Kidney (tissue), 14 donors: Measurements from ENCODE around the gene AIF1L. TPM values are rescaled to one million over a fixed set of nuclear protein-coding genes. Genes with fewer than 3 reads are reported as not detected.

ENCODE experiments used
- DNase-seq, 5 donors: peaks; one replicate each; pipeline ENCODE4 v3.0.0-alpha.2; 2013 to 2020
- FAIRE-seq: peaks from 2 replicates; lab custom pipeline; 2012; peaks lifted over from hg19 to GRCh38; lab: Jason Lieb, UNC
- H3K27ac ChIP-seq, 2 donors: one replicate each; pipeline ENCODE4 v1.7.0; 2013; ENCODE audit warnings: low read depth in 2 of 2, low read length in 2 of 2, inconsistent platforms in 1 of 2
- H3K27me3 ChIP-seq: one replicate; pipeline ENCODE4 v1.7.1; 2013; ENCODE audit warnings: low read length, inconsistent platforms; ENCODE audit not compliant: control insufficient read depth, insufficient read depth
- H3K36me3 ChIP-seq, 3 donors: one replicate each; pipeline versions ENCODE4 v1.7.0 to v1.7.1; 2013; ENCODE audit warnings: low read length in 3 of 3, control low read depth in 1 of 3, inconsistent platforms in 1 of 3; ENCODE audit not compliant: insufficient read depth in 3 of 3, control insufficient read depth in 2 of 3
- H3K4me1 ChIP-seq, 3 donors: one replicate each; pipeline versions ENCODE4 v1.7.0 to v1.7.1; 2013; ENCODE audit warnings: low read length in 3 of 3, inconsistent platforms in 1 of 3, low read depth in 1 of 3; ENCODE audit not compliant: control insufficient read depth in 2 of 3, insufficient read depth in 2 of 3
- H3K4me3 ChIP-seq, 3 donors: one replicate each; pipeline versions ENCODE4 v1.7.0 to v1.8.1; 2013; ENCODE audit warnings: low read length in 3 of 3, control low read depth in 1 of 3, inconsistent platforms in 1 of 3
- H3K9ac ChIP-seq, 3 donors: one replicate each; pipeline versions ENCODE4 v1.7.0 to v1.7.1; 2013; ENCODE audit warnings: low read length in 3 of 3, control low read depth in 1 of 3, inconsistent platforms in 1 of 3
- H3K9me3 ChIP-seq, 3 donors: one replicate each; pipeline versions ENCODE4 v1.7.0 to v1.7.1; 2013; ENCODE audit warnings: low read length in 3 of 3, control low read depth in 1 of 3, inconsistent platforms in 1 of 3; ENCODE audit not compliant: control insufficient read depth in 2 of 3, insufficient read depth in 1 of 3
- intact Hi-C: fragments of 100-400 bp; cut with DNase I; formaldehyde crosslinking; loops from one replicate; pipeline ENCODE4 v1.11.1; 2022
- polyA plus RNA-seq: library from polyadenylated mRNA; stranded (reverse); fragments of 350-450 nt; fragmentation: Illumina TruSeq; extraction: RNeasy Lipid Tissue Mini Kit (QIAGEN cat#74804); gene quantifications from one replicate; pipeline ENCODE4 v1.2.3, GENCODE V29; 2014; ENCODE audit warnings: low read depth, low replicate concordance; ENCODE audit not compliant: insufficient read depth
- total RNA-seq: library from RNA; stranded (reverse); fragmentation: NEBNext Ultra II Directional; extraction: Animal tissue kit (Norgen Biotek cat#: 25700); gene quantifications from one replicate; pipeline ENCODE4 v1.2.1, GENCODE V29; 2021
- TF ChIP-seq, protein P1 (sequence below): IDR thresholded peaks from 3 replicates; pipeline ENCODE4 v1.5.1; 2012; ENCODE audit warnings: mild to moderate bottlenecking, moderate library complexity, borderline replicate concordance; ENCODE audit not compliant: insufficient read depth; ENCODE audit errors: extremely low read depth
- donor health status: control.
- donor health status: control.
- donor health status: control.
- donor health status: control.
- donor health status: control.
- donor health status: DM: yes; HTN: yes; CAD: no.
- donor health status: Normal renal cell carcinoma (clear cell type).

The AIF1L gene
- total and polyA plus RNA-seq, 2 donors from 2014 or later, result 397 to 439 TPM

DNA sequence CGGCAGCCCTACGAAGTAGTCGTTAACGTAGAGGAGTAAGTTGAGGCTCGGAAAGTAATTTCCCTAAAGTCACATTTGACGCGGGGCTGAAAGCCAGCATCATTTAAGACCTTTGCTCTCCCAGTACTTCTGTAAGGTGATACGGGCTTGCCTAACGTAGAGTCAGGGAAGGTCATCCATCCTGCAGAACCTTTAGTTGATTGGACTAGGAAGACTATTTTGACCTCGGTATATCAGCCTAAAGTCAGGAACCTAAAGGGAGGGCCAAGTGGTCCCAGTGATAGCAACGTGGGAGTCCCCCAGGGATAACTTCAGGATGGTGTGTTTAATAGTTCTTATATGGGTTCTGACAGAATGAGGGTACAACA is 29.7 kb downstream of the AIF1L start:
- Histone ChIP-seq H3K9me3 (no peaks in the 10 kb centered on the region), H3K36me3 (peaks cover 9 to 42% (median 14%) of the 10 kb centered on the region in 3 donors), H3K27me3 (no peaks in the 10 kb centered on the region), H3K4me3 (peak overlapping the region; percentile 92 to 98 (median 94)), H3K27ac (peak overlapping the region; percentile 41 to 89), H3K9ac (peak overlapping the region; percentile 59 to 95 (median 86)), H3K4me1 (peaks cover 4 to 25% (median 20%) of the 10 kb centered on the region in 3 donors)
- intact Hi-C loops, result no loop called here
- FAIRE-seq, result no peak
- TF ChIP-seq, protein P1, sequence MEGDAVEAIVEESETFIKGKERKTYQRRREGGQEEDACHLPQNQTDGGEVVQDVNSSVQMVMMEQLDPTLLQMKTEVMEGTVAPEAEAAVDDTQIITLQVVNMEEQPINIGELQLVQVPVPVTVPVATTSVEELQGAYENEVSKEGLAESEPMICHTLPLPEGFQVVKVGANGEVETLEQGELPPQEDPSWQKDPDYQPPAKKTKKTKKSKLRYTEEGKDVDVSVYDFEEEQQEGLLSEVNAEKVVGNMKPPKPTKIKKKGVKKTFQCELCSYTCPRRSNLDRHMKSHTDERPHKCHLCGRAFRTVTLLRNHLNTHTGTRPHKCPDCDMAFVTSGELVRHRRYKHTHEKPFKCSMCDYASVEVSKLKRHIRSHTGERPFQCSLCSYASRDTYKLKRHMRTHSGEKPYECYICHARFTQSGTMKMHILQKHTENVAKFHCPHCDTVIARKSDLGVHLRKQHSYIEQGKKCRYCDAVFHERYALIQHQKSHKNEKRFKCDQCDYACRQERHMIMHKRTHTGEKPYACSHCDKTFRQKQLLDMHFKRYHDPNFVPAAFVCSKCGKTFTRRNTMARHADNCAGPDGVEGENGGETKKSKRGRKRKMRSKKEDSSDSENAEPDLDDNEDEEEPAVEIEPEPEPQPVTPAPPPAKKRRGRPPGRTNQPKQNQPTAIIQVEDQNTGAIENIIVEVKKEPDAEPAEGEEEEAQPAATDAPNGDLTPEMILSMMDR, result no peak
- DNase-seq, result no peak

DNA sequence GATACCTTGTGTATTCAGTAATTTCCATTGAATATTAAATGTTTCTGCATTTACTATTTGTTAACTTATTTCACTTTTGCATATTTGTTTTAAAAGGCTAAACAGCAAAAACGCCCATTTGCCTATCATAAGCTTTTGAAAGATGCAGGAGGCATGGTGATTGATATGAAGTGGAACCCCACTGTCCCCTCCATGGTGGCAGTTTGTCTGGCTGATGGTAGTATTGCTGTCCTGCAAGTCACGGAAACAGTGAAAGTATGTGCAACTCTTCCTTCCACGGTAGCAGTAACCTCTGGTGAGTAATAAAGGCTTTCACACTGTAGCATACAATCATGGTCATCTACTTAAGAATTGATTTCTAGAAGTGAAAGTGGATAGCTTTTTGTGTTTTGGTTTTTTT is 32.9 kb downstream of the AIF1L start:
- TF ChIP-seq, protein P1, result no peak
- Histone ChIP-seq H3K9me3 (no peaks in the 10 kb centered on the region), H3K4me1 (peaks cover 0 to 7% (median 4%) of the 10 kb centered on the region in 3 donors), H3K4me3 (no peak overlapping the region), H3K36me3 (peaks cover 18 to 55% (median 21%) of the 10 kb centered on the region in 3 donors), H3K9ac (no peak overlapping the region), H3K27me3 (no peaks in the 10 kb centered on the region), H3K27ac (no peak overlapping the region)
- FAIRE-seq (no peak), DNase-seq (no peak)
- intact Hi-C loops, result no loop called here

DNA sequence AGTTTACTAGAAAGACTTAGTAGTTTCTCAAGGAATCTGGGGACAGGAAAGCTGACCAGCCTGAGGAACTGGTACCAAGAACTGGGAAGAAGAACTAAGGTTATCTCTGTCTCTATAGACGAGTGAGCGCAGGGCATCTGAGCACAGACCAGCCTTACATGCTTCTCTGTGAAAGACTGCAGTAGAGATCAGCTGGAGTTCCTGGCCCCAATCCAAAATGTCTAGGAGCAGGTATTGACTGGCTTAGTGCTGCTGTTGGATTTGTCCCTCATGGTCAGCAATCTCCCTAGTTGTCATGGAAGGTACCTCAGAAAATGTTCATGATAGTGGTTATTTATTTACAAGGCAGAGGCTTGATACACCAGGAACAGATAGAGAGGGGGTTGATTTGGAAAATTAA is 42.3 kb downstream of the AIF1L start:
- H3K9ac ChIP-seq, result no peak overlapping the region
- H3K27ac ChIP-seq, result no peak overlapping the region
- H3K36me3 ChIP-seq, result peaks cover 32 to 72% (median 64%) of the 10 kb centered on the region in 3 donors
- intact Hi-C loops, result no loop called here
- no peaks in the 10 kb centered on the region for H3K27me3 ChIP-seq
- H3K9me3 ChIP-seq, result no peaks in the 10 kb centered on the region
- DNase-seq, result no peak
- no peak overlapping the region for H3K4me3 ChIP-seq
- no peak for FAIRE-seq
- TF ChIP-seq, protein P1, result no peak
- no peaks in the 10 kb centered on the region for H3K4me1 ChIP-seq

DNA sequence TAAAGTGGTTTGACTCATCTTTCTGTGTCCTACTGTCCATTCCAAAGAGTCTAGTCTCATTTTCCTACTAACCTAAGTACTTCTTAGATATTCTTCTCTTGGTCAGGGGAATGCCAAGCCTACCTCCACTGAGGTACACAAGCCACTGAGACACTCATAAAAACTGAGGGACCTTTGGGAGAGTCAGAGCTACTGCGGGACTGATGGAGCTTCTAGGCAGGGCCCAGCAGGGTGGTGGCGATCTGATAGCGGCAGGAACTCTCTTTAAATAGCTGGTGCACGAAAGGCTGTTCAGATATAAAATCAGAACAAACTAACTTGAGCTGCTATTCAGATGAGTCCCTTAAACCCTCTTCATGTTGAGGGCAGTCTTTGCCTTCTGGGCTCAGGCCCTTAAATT is 43.8 kb downstream of the AIF1L start:
- no peaks in the 10 kb centered on the region for H3K4me1 ChIP-seq
- peaks cover 25 to 70% (median 63%) of the 10 kb centered on the region in 3 donors for H3K36me3 ChIP-seq
- TF ChIP-seq, protein P1, result no peak
- H3K9ac ChIP-seq, result peak overlapping the region in 1 of 3 donors; percentile 33
- no peak for FAIRE-seq
- no peak for DNase-seq
- H3K27ac ChIP-seq, result no peak overlapping the region
- intact Hi-C loops, result no loop called here
- no peak overlapping the region for H3K4me3 ChIP-seq
- no peaks in the 10 kb centered on the region for H3K9me3 ChIP-seq
- H3K27me3 ChIP-seq, result no peaks in the 10 kb centered on the region
